ENCODE measurements around the gene DISP2. TPM values are rescaled to one million over a fixed set of nuclear protein-coding genes. Genes with fewer than 3 reads are reported as not detected.

Gene DISP2
- total and polyA plus RNA-seq, 2 experiments from 2014 or later: 1.3 to 2.2 TPM

DNA sequence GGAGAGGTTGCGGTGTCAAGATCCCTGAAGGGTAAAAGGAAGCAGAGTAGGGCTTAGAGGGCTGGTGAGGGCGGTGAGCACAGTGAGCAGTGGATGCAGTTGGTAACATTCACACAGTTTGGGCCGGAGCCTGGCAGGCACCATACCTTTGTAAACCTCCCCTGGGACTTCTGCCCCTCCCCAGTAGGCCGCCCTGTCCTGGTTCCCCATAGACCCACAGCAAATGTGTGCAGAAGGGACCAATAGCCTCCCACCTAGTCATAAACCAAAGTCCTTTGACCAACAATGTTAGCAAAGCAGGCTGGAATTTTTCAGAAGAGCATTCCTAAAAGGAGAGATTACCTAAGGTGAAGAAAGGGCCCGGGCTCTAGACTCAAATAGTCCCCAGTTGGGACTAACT is 8.9 kb upstream of the DISP2 start:
- H2AFZ ChIP-seq: no peak overlapping the region
- peaks cover 3% of the 10 kb centered on the region for H3K4me1 ChIP-seq (ENCODE audit: insufficient read depth)
- no peaks in the 10 kb centered on the region for H3F3A ChIP-seq (replicated peaks; ENCODE audit: low read depth)
- DNase-seq (ENCODE audit: low spot score): no peak
- H3K27ac ChIP-seq (ENCODE audit: low read depth): no peak overlapping the region
- no peak for TF ChIP-seq POLR2AphosphoS5 (IDR thresholded peaks at IDR 0.05; ENCODE audit: low read depth)
- TF ChIP-seq EZH2phosphoT487 (IDR thresholded peaks at IDR 0.05; ENCODE audit: unreplicated experiment): no peak
- TF ChIP-seq JUNB (IDR thresholded peaks at IDR 0.05; ENCODE audit: unreplicated experiment): no peak
- TF ChIP-seq ZNF331 (CRISPR knock-in tag; IDR thresholded peaks at IDR 0.05; ENCODE audit: low read depth): no peak
- TF ChIP-seq NANOG (IDR thresholded peaks at IDR 0.05; ENCODE audit: borderline replicate concordance): no peak
- TF ChIP-seq, protein P1, sequence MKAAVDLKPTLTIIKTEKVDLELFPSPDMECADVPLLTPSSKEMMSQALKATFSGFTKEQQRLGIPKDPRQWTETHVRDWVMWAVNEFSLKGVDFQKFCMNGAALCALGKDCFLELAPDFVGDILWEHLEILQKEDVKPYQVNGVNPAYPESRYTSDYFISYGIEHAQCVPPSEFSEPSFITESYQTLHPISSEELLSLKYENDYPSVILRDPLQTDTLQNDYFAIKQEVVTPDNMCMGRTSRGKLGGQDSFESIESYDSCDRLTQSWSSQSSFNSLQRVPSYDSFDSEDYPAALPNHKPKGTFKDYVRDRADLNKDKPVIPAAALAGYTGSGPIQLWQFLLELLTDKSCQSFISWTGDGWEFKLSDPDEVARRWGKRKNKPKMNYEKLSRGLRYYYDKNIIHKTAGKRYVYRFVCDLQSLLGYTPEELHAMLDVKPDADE (IDR thresholded peaks at IDR 0.05): no peak
- TF ChIP-seq, protein P2, sequence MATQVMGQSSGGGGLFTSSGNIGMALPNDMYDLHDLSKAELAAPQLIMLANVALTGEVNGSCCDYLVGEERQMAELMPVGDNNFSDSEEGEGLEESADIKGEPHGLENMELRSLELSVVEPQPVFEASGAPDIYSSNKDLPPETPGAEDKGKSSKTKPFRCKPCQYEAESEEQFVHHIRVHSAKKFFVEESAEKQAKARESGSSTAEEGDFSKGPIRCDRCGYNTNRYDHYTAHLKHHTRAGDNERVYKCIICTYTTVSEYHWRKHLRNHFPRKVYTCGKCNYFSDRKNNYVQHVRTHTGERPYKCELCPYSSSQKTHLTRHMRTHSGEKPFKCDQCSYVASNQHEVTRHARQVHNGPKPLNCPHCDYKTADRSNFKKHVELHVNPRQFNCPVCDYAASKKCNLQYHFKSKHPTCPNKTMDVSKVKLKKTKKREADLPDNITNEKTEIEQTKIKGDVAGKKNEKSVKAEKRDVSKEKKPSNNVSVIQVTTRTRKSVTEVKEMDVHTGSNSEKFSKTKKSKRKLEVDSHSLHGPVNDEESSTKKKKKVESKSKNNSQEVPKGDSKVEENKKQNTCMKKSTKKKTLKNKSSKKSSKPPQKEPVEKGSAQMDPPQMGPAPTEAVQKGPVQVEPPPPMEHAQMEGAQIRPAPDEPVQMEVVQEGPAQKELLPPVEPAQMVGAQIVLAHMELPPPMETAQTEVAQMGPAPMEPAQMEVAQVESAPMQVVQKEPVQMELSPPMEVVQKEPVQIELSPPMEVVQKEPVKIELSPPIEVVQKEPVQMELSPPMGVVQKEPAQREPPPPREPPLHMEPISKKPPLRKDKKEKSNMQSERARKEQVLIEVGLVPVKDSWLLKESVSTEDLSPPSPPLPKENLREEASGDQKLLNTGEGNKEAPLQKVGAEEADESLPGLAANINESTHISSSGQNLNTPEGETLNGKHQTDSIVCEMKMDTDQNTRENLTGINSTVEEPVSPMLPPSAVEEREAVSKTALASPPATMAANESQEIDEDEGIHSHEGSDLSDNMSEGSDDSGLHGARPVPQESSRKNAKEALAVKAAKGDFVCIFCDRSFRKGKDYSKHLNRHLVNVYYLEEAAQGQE (IDR thresholded peaks at IDR 0.05; ENCODE audit: unreplicated experiment): no peak
- TF ChIP-seq, protein P3, sequence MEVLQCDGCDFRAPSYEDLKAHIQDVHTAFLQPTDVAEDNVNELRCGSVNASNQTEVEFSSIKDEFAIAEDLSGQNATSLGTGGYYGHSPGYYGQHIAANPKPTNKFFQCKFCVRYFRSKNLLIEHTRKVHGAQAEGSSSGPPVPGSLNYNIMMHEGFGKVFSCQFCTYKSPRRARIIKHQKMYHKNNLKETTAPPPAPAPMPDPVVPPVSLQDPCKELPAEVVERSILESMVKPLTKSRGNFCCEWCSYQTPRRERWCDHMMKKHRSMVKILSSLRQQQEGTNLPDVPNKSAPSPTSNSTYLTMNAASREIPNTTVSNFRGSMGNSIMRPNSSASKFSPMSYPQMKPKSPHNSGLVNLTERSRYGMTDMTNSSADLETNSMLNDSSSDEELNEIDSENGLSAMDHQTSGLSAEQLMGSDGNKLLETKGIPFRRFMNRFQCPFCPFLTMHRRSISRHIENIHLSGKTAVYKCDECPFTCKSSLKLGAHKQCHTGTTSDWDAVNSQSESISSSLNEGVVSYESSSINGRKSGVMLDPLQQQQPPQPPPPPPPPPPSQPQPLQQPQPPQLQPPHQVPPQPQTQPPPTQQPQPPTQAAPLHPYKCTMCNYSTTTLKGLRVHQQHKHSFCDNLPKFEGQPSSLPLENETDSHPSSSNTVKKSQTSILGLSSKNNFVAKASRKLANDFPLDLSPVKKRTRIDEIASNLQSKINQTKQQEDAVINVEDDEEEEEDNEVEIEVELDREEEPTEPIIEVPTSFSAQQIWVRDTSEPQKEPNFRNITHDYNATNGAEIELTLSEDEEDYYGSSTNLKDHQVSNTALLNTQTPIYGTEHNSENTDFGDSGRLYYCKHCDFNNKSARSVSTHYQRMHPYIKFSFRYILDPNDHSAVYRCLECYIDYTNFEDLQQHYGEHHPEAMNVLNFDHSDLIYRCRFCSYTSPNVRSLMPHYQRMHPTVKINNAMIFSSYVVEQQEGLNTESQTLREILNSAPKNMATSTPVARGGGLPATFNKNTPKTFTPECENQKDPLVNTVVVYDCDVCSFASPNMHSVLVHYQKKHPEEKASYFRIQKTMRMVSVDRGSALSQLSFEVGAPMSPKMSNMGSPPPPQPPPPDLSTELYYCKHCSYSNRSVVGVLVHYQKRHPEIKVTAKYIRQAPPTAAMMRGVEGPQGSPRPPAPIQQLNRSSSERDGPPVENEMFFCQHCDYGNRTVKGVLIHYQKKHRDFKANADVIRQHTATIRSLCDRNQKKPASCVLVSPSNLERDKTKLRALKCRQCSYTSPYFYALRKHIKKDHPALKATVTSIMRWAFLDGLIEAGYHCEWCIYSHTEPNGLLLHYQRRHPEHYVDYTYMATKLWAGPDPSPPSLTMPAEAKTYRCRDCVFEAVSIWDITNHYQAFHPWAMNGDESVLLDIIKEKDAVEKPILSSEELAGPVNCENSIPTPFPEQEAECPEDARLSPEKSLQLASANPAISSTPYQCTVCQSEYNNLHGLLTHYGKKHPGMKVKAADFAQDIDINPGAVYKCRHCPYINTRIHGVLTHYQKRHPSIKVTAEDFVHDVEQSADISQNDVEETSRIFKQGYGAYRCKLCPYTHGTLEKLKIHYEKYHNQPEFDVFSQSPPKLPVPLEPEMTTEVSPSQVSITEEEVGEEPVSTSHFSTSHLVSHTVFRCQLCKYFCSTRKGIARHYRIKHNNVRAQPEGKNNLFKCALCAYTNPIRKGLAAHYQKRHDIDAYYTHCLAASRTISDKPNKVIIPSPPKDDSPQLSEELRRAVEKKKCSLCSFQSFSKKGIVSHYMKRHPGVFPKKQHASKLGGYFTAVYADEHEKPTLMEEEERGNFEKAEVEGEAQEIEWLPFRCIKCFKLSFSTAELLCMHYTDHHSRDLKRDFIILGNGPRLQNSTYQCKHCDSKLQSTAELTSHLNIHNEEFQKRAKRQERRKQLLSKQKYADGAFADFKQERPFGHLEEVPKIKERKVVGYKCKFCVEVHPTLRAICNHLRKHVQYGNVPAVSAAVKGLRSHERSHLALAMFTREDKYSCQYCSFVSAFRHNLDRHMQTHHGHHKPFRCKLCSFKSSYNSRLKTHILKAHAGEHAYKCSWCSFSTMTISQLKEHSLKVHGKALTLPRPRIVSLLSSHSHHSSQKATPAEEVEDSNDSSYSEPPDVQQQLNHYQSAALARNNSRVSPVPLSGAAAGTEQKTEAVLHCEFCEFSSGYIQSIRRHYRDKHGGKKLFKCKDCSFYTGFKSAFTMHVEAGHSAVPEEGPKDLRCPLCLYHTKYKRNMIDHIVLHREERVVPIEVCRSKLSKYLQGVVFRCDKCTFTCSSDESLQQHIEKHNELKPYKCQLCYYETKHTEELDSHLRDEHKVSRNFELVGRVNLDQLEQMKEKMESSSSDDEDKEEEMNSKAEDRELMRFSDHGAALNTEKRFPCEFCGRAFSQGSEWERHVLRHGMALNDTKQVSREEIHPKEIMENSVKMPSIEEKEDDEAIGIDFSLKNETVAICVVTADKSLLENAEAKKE (CRISPR knock-in tag; IDR thresholded peaks at IDR 0.05): no peak
- no peak for TF ChIP-seq CREB1 (CRISPR knock-in tag; IDR thresholded peaks at IDR 0.05; ENCODE audit: low read depth)
- TF ChIP-seq STAT1 (IDR thresholded peaks at IDR 0.05; ENCODE audit: unreplicated experiment): no peak
- TF ChIP-seq, protein P4, sequence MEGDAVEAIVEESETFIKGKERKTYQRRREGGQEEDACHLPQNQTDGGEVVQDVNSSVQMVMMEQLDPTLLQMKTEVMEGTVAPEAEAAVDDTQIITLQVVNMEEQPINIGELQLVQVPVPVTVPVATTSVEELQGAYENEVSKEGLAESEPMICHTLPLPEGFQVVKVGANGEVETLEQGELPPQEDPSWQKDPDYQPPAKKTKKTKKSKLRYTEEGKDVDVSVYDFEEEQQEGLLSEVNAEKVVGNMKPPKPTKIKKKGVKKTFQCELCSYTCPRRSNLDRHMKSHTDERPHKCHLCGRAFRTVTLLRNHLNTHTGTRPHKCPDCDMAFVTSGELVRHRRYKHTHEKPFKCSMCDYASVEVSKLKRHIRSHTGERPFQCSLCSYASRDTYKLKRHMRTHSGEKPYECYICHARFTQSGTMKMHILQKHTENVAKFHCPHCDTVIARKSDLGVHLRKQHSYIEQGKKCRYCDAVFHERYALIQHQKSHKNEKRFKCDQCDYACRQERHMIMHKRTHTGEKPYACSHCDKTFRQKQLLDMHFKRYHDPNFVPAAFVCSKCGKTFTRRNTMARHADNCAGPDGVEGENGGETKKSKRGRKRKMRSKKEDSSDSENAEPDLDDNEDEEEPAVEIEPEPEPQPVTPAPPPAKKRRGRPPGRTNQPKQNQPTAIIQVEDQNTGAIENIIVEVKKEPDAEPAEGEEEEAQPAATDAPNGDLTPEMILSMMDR (conservative IDR thresholded peaks at IDR 0.05; ENCODE audit: low read depth in 2 of 2): no peak
- no peaks in the 10 kb centered on the region for H4K20me1 ChIP-seq (replicated peaks; ENCODE audit: insufficient read depth)
- no peaks in the 10 kb centered on the region for H3K9me2 ChIP-seq (ENCODE audit: insufficient read depth)
- H3K36me3 ChIP-seq (ENCODE audit: insufficient read depth): no peaks in the 10 kb centered on the region
- H3K4me1 Mint-ChIP-seq: peaks cover 19% of the 10 kb centered on the region
- no peak for ATAC-seq
- H3K4me3 ChIP-seq: no peak overlapping the region
- no peaks in the 10 kb centered on the region for H3K79me2 ChIP-seq (replicated peaks; ENCODE audit: insufficient read depth)
- peaks cover 10% of the 10 kb centered on the region for H3K27me3 Mint-ChIP-seq (ENCODE audit: insufficient read depth, low read depth, poor library complexity)
- no peaks in the 10 kb centered on the region for H3K36me3 Mint-ChIP-seq (ENCODE audit: low read depth)
- no peaks in the 10 kb centered on the region; the same call in 2 of the 3 replicates for H3K9me3 Mint-ChIP-seq
- H3K4me3 Mint-ChIP-seq: no peak overlapping the region
- H3K27me3 ChIP-seq (ENCODE audit: insufficient read depth): no peaks in the 10 kb centered on the region
- no peak overlapping the region for H3K4me2 ChIP-seq
- no peak overlapping the region for H3K27ac Mint-ChIP-seq

Measured in GM23338 (cell line).